H1 (cell line): Measurements from ENCODE around the gene PTPRE.

Experiments used
- EZH2 ChIP-seq: fragments of 200-600 bp; sonication (generic); IDR thresholded peaks from 2 replicates; pipeline ENCODE4 v1.7.1; 2012; ENCODE audit warnings: low read depth, mild to moderate bottlenecking, moderate library complexity, low read length, inconsistent platforms; ENCODE audit not compliant: severe bottlenecking
- PHF8 ChIP-seq: fragments of 200-600 bp; sonication (generic); conservative IDR thresholded peaks from 2 replicates; pipeline ENCODE4 v1.7.1; 2012; ENCODE audit warnings: low read depth, mild to moderate bottlenecking, inconsistent platforms, low read length, moderate library complexity
- POLR2A ChIP-seq, 2 experiments: IDR thresholded peaks; 1 replicate in 1 of 2; 2 replicates in 1 of 2; pipeline ENCODE4 v1.6.1; 2011; ENCODE audit warnings: low read depth in 2 of 2, low read length in 2 of 2, mild to moderate bottlenecking in 2 of 2; ENCODE audit errors: control extremely low read depth in 1 of 2
- SAP30 ChIP-seq: fragments of 300-600 bp; sonication (generic); IDR thresholded peaks from 2 replicates; pipeline ENCODE4 v1.7.1; 2012; ENCODE audit warnings: low read length, moderate library complexity, mild to moderate bottlenecking, inconsistent platforms; ENCODE audit not compliant: insufficient read depth, insufficient replicate concordance
- SUZ12 ChIP-seq: fragments of 200-600 bp; sonication (generic); IDR thresholded peaks from 2 replicates; pipeline ENCODE4 v1.6.1; 2012; ENCODE audit warnings: mild to moderate bottlenecking, inconsistent platforms, low read length, moderate library complexity, mixed read lengths
- TF ChIP-seq, protein P1 (sequence below), 3 experiments: IDR thresholded peaks; 1 replicate in 2 of 3; 2 replicates in 1 of 3; pipeline versions ENCODE4 v1.5.1 to v1.6.1; 2011; ENCODE audit warnings: low read length in 3 of 3, mild to moderate bottlenecking in 3 of 3, inconsistent platforms in 2 of 3, low read depth in 1 of 3, moderate library complexity in 1 of 3; ENCODE audit not compliant: insufficient read depth in 1 of 3; ENCODE audit errors: control extremely low read depth in 1 of 3

DNA sequence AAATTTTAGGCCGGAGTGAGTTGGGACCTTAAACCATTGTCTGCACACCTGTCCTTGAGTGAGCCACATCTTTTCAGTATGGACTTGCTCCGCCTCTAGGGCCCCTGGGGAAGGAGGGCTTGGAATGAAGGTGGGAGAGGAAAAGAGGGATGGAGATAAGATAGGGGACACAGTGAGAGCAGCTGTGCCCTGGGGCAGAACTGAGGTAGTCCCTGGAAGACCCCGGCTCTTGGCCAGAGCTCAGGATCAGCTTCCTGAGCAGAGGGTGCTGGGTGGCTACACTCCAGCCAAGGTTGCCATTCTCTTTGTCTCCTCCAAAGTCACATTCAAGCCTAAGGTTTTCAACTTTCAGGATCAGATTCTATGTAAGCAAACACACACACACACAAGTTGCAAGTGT is 137.3 kb downstream of the PTPRE start:
- TF ChIP-seq SUZ12 = no peak
- no peak for TF ChIP-seq PHF8
- no peak for TF ChIP-seq EZH2
- no peak for TF ChIP-seq SAP30
- no peak for TF ChIP-seq POLR2A (IDR thresholded peaks at IDR 0.05; ENCODE audit: control extremely low read depth in 1 of 2, low read depth in 2 of 2, low read length in 2 of 2)
- TF ChIP-seq, protein P1, sequence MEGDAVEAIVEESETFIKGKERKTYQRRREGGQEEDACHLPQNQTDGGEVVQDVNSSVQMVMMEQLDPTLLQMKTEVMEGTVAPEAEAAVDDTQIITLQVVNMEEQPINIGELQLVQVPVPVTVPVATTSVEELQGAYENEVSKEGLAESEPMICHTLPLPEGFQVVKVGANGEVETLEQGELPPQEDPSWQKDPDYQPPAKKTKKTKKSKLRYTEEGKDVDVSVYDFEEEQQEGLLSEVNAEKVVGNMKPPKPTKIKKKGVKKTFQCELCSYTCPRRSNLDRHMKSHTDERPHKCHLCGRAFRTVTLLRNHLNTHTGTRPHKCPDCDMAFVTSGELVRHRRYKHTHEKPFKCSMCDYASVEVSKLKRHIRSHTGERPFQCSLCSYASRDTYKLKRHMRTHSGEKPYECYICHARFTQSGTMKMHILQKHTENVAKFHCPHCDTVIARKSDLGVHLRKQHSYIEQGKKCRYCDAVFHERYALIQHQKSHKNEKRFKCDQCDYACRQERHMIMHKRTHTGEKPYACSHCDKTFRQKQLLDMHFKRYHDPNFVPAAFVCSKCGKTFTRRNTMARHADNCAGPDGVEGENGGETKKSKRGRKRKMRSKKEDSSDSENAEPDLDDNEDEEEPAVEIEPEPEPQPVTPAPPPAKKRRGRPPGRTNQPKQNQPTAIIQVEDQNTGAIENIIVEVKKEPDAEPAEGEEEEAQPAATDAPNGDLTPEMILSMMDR (IDR thresholded peaks at IDR 0.05; ENCODE audit: control extremely low read depth in 1 of 3, insufficient read depth in 1 of 3, low read depth in 1 of 3, low read length in 3 of 3) = no peak
